Measurements from ENCODE around the gene CHST15. TPM values are rescaled to one million over a fixed set of nuclear protein-coding genes. Genes with fewer than 3 reads are reported as not detected.

CHST15 gene
- total RNA-seq, 1 donor from 2014 or later = 4.5 TPM

GRCh38 chr10:124007102-124007772 lies 86.2 kb downstream of the CHST15 start:
- H3K4me1 ChIP-seq = no peaks in the 10 kb centered on the region
- intact Hi-C loops (cut with micrococcal nuclease) = no loop called here
- no peak for DNase-seq

GRCh38 chr10:124006526-124006925 lies 86.9 kb downstream of the CHST15 start:
- no peaks in the 10 kb centered on the region for H3K27me3 ChIP-seq (ENCODE audit: low read depth)
- no peak for DNase-seq
- no peak overlapping the region for H3K27ac ChIP-seq (replicated peaks)
- H3K9me3 ChIP-seq (replicated peaks) = no peaks in the 10 kb centered on the region
- intact Hi-C loops (cut with micrococcal nuclease) = no loop called here
- TF ChIP-seq CTCF (IDR thresholded peaks at IDR 0.05; ENCODE audit: borderline replicate concordance) = no peak
- H3K4me3 ChIP-seq = no peak overlapping the region
- no peaks in the 10 kb centered on the region for H3K4me1 ChIP-seq
- peaks cover 7% of the 10 kb centered on the region for H3K36me3 ChIP-seq

More at GRCh38 chr10:124007102-124007772, 86.2 kb downstream of the CHST15 start:
- no peak for TF ChIP-seq CTCF (IDR thresholded peaks at IDR 0.05; ENCODE audit: borderline replicate concordance)
- H3K27ac ChIP-seq (replicated peaks) = no peak overlapping the region
- H3K4me3 ChIP-seq = no peak overlapping the region
- no peaks in the 10 kb centered on the region for H3K27me3 ChIP-seq (ENCODE audit: low read depth)
- H3K36me3 ChIP-seq = peaks cover 7% of the 10 kb centered on the region
- no peaks in the 10 kb centered on the region for H3K9me3 ChIP-seq (replicated peaks)

GRCh38 chr10:124005991-124006392 lies 87.4 kb downstream of the CHST15 start:
- no peaks in the 10 kb centered on the region for H3K27me3 ChIP-seq (ENCODE audit: low read depth)
- H3K4me1 ChIP-seq = no peaks in the 10 kb centered on the region

GRCh38 chr10:124005091-124005490 lies 88.3 kb downstream of the CHST15 start:
- intact Hi-C loops (cut with micrococcal nuclease) = no loop called here
- DNase-seq = no peak
- H3K36me3 ChIP-seq = peaks cover 7% of the 10 kb centered on the region
- no peaks in the 10 kb centered on the region for H3K9me3 ChIP-seq (replicated peaks)
- no peaks in the 10 kb centered on the region for H3K4me1 ChIP-seq
- H3K27me3 ChIP-seq (ENCODE audit: low read depth) = no peaks in the 10 kb centered on the region
- no peak overlapping the region for H3K4me3 ChIP-seq
- H3K27ac ChIP-seq (replicated peaks) = no peak overlapping the region
- no peak for TF ChIP-seq CTCF (IDR thresholded peaks at IDR 0.05; ENCODE audit: borderline replicate concordance)

More at GRCh38 chr10:124005991-124006392, 87.4 kb downstream of the CHST15 start:
- Histone ChIP-seq H3K36me3 (peaks cover 7% of the 10 kb centered on the region), H3K27ac (replicated peaks) (no peak overlapping the region), H3K4me3 (no peak overlapping the region), H3K9me3 (replicated peaks) (no peaks in the 10 kb centered on the region)
- DNase-seq = no peak
- TF ChIP-seq CTCF (IDR thresholded peaks at IDR 0.05; ENCODE audit: borderline replicate concordance) = no peak
- intact Hi-C loops (cut with micrococcal nuclease) = no loop called here

GRCh38 chr10:124004663-124005004 lies 88.8 kb downstream of the CHST15 start:
- Histone ChIP-seq H3K4me1 (no peaks in the 10 kb centered on the region), H3K9me3 (replicated peaks) (no peaks in the 10 kb centered on the region), H3K27me3 (ENCODE audit: low read depth) (no peaks in the 10 kb centered on the region), H3K36me3 (peaks cover 3% of the 10 kb centered on the region), H3K4me3 (no peak overlapping the region), H3K27ac (replicated peaks) (no peak overlapping the region)
- intact Hi-C loops (cut with micrococcal nuclease) = no loop called here
- TF ChIP-seq CTCF (IDR thresholded peaks at IDR 0.05; ENCODE audit: borderline replicate concordance) = no peak
- DNase-seq = no peak
